Measurements from ENCODE around the gene ABI2.

- TF ChIP-seq CTCF (IDR thresholded peaks at IDR 0.05; ENCODE audit: low read depth, low read length) (no peak), POLR2A (IDR thresholded peaks at IDR 0.05; ENCODE audit: extremely low read depth, insufficient read length) (no peak), MAX (IDR thresholded peaks at IDR 0.05; ENCODE audit: low read depth, low read length) (no peak), MYC (IDR thresholded peaks at IDR 0.05; ENCODE audit: low read depth, low read length) (no peak)
These were observed 19.2 kb downstream of the ABI2 start for GRCh38 chr2:203347375-203347774.

All from NB4 (cell line).